Stomach smooth muscle (tissue), 2 donors: ENCODE results near the gene KIRREL3.

ENCODE experiments used
- H3K27ac ChIP-seq: one replicate; pipeline ENCODE4 v1.7.0; 2013; ENCODE audit warnings: mild to moderate bottlenecking, low read length, inconsistent platforms
- H3K27me3 ChIP-seq, 2 donors: one replicate each; pipeline ENCODE4 v1.7.0; 2013; ENCODE audit warnings: low read length in 2 of 2; ENCODE audit not compliant: insufficient read depth in 2 of 2, control insufficient read depth in 1 of 2
- H3K36me3 ChIP-seq, 2 donors: one replicate each; pipeline ENCODE4 v1.7.0; 2013; ENCODE audit warnings: low read length in 2 of 2; ENCODE audit not compliant: control insufficient read depth in 2 of 2, insufficient read depth in 2 of 2
- H3K4me1 ChIP-seq: one replicate; pipeline ENCODE4 v1.7.0; 2013; ENCODE audit warnings: low read length; ENCODE audit not compliant: control insufficient read depth, insufficient read depth
- H3K4me3 ChIP-seq, 2 donors: one replicate each; pipeline ENCODE4 v1.7.0; 2013; ENCODE audit warnings: low read length in 2 of 2
- H3K9ac ChIP-seq, 2 donors: one replicate each; pipeline ENCODE4 v1.7.0; 2013; ENCODE audit warnings: low read length in 2 of 2, mild to moderate bottlenecking in 1 of 2
- H3K9me3 ChIP-seq, 2 donors: one replicate each; pipeline ENCODE4 v1.7.0; 2013; ENCODE audit warnings: low read length in 2 of 2; ENCODE audit not compliant: control insufficient read depth in 2 of 2
- donor health status: healthy.
- donor health status: Pancreatic carcinoma.

Gene KIRREL3

GRCh38 chr11:126438691-126439090, 561.9 kb downstream of the KIRREL3 start:
- H3K4me3 ChIP-seq = no peak overlapping the region
- no peaks in the 10 kb centered on the region for H3K9me3 ChIP-seq
- no peaks in the 10 kb centered on the region for H3K36me3 ChIP-seq
- H3K9ac ChIP-seq = no peak overlapping the region
- H3K27ac ChIP-seq = no peak overlapping the region
- H3K27me3 ChIP-seq = peaks cover 4 to 14% of the 10 kb centered on the region in 2 donors
- peaks cover 5% of the 10 kb centered on the region for H3K4me1 ChIP-seq

GRCh38 chr11:126438272-126438671, 562.3 kb downstream of the KIRREL3 start:
- Histone ChIP-seq H3K36me3 (no peaks in the 10 kb centered on the region), H3K4me3 (no peak overlapping the region), H3K27ac (no peak overlapping the region), H3K9me3 (no peaks in the 10 kb centered on the region), H3K27me3 (peaks cover 4 to 16% of the 10 kb centered on the region in 2 donors), H3K9ac (no peak overlapping the region), H3K4me1 (peaks cover 5% of the 10 kb centered on the region)

- H3K9me3 ChIP-seq = no peaks in the 10 kb centered on the region
- no peaks in the 10 kb centered on the region for H3K36me3 ChIP-seq
- H3K4me1 ChIP-seq = peaks cover 5% of the 10 kb centered on the region
- H3K4me3 ChIP-seq = no peak overlapping the region
- peaks cover 4 to 13% of the 10 kb centered on the region in 2 donors for H3K27me3 ChIP-seq
- H3K9ac ChIP-seq = no peak overlapping the region
- no peak overlapping the region for H3K27ac ChIP-seq
Measured at GRCh38 chr11:126437731-126438130, 562.8 kb downstream of the KIRREL3 start.

- H3K4me1 ChIP-seq = peaks cover 9% of the 10 kb centered on the region
- no peak overlapping the region for H3K4me3 ChIP-seq
- H3K36me3 ChIP-seq = no peaks in the 10 kb centered on the region
- H3K27ac ChIP-seq = no peak overlapping the region
- no peaks in the 10 kb centered on the region for H3K9me3 ChIP-seq
- no peak overlapping the region for H3K9ac ChIP-seq
- H3K27me3 ChIP-seq = peaks cover under 1 to 10% of the 10 kb centered on the region in 2 donors
Measured at GRCh38 chr11:126436209-126436755, 564.3 kb downstream of the KIRREL3 start.

- Histone ChIP-seq H3K4me1 (peaks cover 7% of the 10 kb centered on the region), H3K36me3 (no peaks in the 10 kb centered on the region), H3K4me3 (no peak overlapping the region), H3K9ac (no peak overlapping the region), H3K9me3 (no peaks in the 10 kb centered on the region), H3K27me3 (peaks cover 0 to 3% of the 10 kb centered on the region in 2 donors), H3K27ac (no peak overlapping the region)
Measured at GRCh38 chr11:126434950-126435335, 565.6 kb downstream of the KIRREL3 start.

- no peak overlapping the region for H3K4me3 ChIP-seq
- H3K9me3 ChIP-seq = no peaks in the 10 kb centered on the region
- H3K27ac ChIP-seq = no peak overlapping the region
- peaks cover 0 to 2% of the 10 kb centered on the region in 2 donors for H3K27me3 ChIP-seq
- H3K9ac ChIP-seq = no peak overlapping the region
- H3K4me1 ChIP-seq = peaks cover 7% of the 10 kb centered on the region
- no peaks in the 10 kb centered on the region for H3K36me3 ChIP-seq
Measured at GRCh38 chr11:126433989-126434949, 566.3 kb downstream of the KIRREL3 start.

- Histone ChIP-seq H3K4me3 (no peak overlapping the region), H3K9me3 (no peaks in the 10 kb centered on the region), H3K27ac (no peak overlapping the region), H3K27me3 (peaks cover 0 to 2% of the 10 kb centered on the region in 2 donors), H3K4me1 (peaks cover 7% of the 10 kb centered on the region), H3K9ac (no peak overlapping the region), H3K36me3 (no peaks in the 10 kb centered on the region)
Measured at GRCh38 chr11:126433244-126433846, 567.2 kb downstream of the KIRREL3 start.

- H3K4me1 ChIP-seq = peaks cover 7% of the 10 kb centered on the region
- H3K9me3 ChIP-seq = no peaks in the 10 kb centered on the region
- H3K36me3 ChIP-seq = no peaks in the 10 kb centered on the region
- H3K27me3 ChIP-seq = peaks cover 0 to 2% of the 10 kb centered on the region in 2 donors
- no peak overlapping the region for H3K9ac ChIP-seq
- no peak overlapping the region for H3K27ac ChIP-seq
- H3K4me3 ChIP-seq = no peak overlapping the region
Measured at GRCh38 chr11:126432525-126432924, 568.0 kb downstream of the KIRREL3 start.

GRCh38 chr11:126432065-126432461, 568.5 kb downstream of the KIRREL3 start:
- H3K4me3 ChIP-seq = no peak overlapping the region
- H3K9me3 ChIP-seq = no peaks in the 10 kb centered on the region
- no peak overlapping the region for H3K27ac ChIP-seq
- peaks cover 0 to 2% of the 10 kb centered on the region in 2 donors for H3K27me3 ChIP-seq
- H3K36me3 ChIP-seq = no peaks in the 10 kb centered on the region
- H3K9ac ChIP-seq = no peak overlapping the region
- peaks cover 7% of the 10 kb centered on the region for H3K4me1 ChIP-seq

- Histone ChIP-seq H3K27me3 (peaks cover 0 to 2% of the 10 kb centered on the region in 2 donors), H3K27ac (no peak overlapping the region), H3K36me3 (no peaks in the 10 kb centered on the region), H3K4me1 (peaks cover 7% of the 10 kb centered on the region), H3K9ac (no peak overlapping the region), H3K4me3 (no peak overlapping the region), H3K9me3 (no peaks in the 10 kb centered on the region)
Measured at GRCh38 chr11:126431401-126432064, 569.0 kb downstream of the KIRREL3 start.
